Endodermal cell (in vitro differentiated cells): ENCODE measurements around the gene OSBPL9. TPM values are rescaled to one million over a fixed set of nuclear protein-coding genes. Genes with fewer than 3 reads are reported as not detected.
"Not testable (repeated sequence)": the region's sequence is repeated elsewhere in the genome, so short reads cannot be mapped to it uniquely, and the experiment has no call there.

Source experiments
- DNase-seq: peaks from one replicate; pipeline ENCODE4 v3.0.0-alpha.2; 2017
- H3K27ac ChIP-seq: 2 replicates; pipeline ENCODE4 v1.5.1; 2013; ENCODE audit warnings: mild to moderate bottlenecking, low read depth, low read length, moderate library complexity
- H3K27me3 ChIP-seq: 2 replicates; pipeline ENCODE4 v1.6.1; 2013; ENCODE audit warnings: mild to moderate bottlenecking, low read length, moderate library complexity; ENCODE audit not compliant: insufficient read depth, control insufficient read depth, poor library complexity, severe bottlenecking
- H3K36me3 ChIP-seq: 2 replicates; pipeline ENCODE4 v1.7.0; 2013; ENCODE audit warnings: mild to moderate bottlenecking, low read length, moderate library complexity; ENCODE audit not compliant: control insufficient read depth, insufficient read depth
- H3K4me1 ChIP-seq: one replicate; pipeline ENCODE4 v1.7.0; 2013; ENCODE audit warnings: low read length; ENCODE audit not compliant: control insufficient read depth, insufficient read depth
- H3K4me3 ChIP-seq: 2 replicates; pipeline ENCODE4 v1.5.1; 2013; ENCODE audit warnings: mild to moderate bottlenecking, low read length, moderate library complexity
- H3K9ac ChIP-seq: 2 replicates; pipeline ENCODE4 v1.6.1; 2013; ENCODE audit warnings: mild to moderate bottlenecking, low read length, moderate library complexity; ENCODE audit not compliant: poor library complexity, severe bottlenecking; ENCODE audit errors: extremely low read depth
- H3K9me3 ChIP-seq: 2 replicates; pipeline ENCODE4 v1.6.1; 2013; ENCODE audit warnings: mild to moderate bottlenecking, low read length, moderate library complexity; ENCODE audit not compliant: control insufficient read depth
- H3K27ac Mint-ChIP-seq: 2 replicates; pipeline ENCODE4 v1.8.0; 2020; ENCODE audit warnings: mixed read lengths
- H3K27me3 Mint-ChIP-seq: 2 replicates; pipeline ENCODE4 v1.8.0; 2021; ENCODE audit warnings: mild to moderate bottlenecking, mixed read lengths; ENCODE audit not compliant: insufficient read depth
- H3K36me3 Mint-ChIP-seq: 2 replicates; pipeline ENCODE4 v1.8.0; 2020; ENCODE audit warnings: low read depth, mixed read lengths
- H3K4me1 Mint-ChIP-seq: 2 replicates; pipeline ENCODE4 v1.8.0; 2020; ENCODE audit warnings: mixed read lengths
- H3K4me3 Mint-ChIP-seq: 2 replicates; pipeline ENCODE4 v1.8.0; 2020; ENCODE audit warnings: mild to moderate bottlenecking, moderate library complexity, mixed read lengths
- H3K9me3 Mint-ChIP-seq: 2 replicates; pipeline ENCODE4 v1.8.0; 2020; ENCODE audit warnings: mild to moderate bottlenecking, mixed read lengths
- WGBS, 2 experiments: methylation state at CpG; one replicate each; pipeline versions ENCODE4 v1.1.5 to v1.1.7; 2013; ENCODE audit warnings: missing lambda C conversion rate in 2 of 2, mixed read lengths in 1 of 2; ENCODE audit not compliant: insufficient coverage in 1 of 2, insufficient read length in 1 of 2; 5-methylcytosine and 5-hydroxymethylcytosine counted together
- total RNA-seq, 2 donors: library from RNA; stranded (reverse); fragmentation: NEBNext Ultra II Directional in 1 of 2; extraction: Animal tissue kit (Norgen Biotek cat#: 25700) in 1 of 2; gene quantifications; 2 replicates in 1 of 2; 3 replicates in 1 of 2; pipeline ENCODE4 v1.2.1, GENCODE V29; 2021
- TF ChIP-seq, protein P1 (sequence below): fragments of 200-600 bp; sonication (generic); conservative IDR thresholded peaks from 2 replicates; pipeline ENCODE4 v1.5.0; 2021; ENCODE audit warnings: antibody characterized with exemption, mild to moderate bottlenecking

OSBPL9 gene
- total RNA-seq, 2 donors from 2014 or later: 76.9 to 93.3 TPM

DNA sequence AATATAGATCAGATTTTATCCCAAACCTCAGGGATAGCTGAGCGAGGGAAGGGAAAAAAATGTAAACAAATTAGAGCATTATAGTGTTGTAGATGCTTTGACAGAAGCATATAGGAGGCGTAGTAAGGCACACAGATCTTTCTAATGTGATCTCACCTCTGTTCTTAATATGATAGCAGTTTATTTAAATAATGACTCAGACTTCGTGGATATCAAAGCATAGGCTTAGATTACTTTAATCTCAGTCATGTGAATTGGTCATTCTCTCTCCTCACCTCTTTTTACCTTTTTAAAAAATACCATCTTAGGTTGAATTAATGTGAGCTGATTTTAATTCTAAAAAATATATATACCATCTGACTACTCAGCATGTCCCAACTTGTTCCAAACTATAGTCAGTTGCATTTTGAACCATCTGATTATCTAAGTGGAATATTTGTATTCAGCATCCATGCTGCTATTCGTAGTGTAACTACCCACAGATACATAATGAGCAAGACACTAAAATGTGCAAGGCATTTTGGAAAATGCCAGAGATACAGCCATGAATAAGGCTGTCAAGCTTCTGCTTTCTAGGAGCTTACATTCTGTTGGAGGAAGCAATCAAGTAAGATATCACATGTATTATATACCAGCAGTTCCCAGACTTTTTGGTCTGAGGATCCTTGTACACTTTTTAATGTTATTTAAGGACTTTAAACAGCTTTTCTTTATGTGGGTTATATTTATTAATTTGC, 76.7 kb downstream of the OSBPL9 start:
- H3K27ac Mint-ChIP-seq: no peak overlapping the region
- TF ChIP-seq, protein P1, sequence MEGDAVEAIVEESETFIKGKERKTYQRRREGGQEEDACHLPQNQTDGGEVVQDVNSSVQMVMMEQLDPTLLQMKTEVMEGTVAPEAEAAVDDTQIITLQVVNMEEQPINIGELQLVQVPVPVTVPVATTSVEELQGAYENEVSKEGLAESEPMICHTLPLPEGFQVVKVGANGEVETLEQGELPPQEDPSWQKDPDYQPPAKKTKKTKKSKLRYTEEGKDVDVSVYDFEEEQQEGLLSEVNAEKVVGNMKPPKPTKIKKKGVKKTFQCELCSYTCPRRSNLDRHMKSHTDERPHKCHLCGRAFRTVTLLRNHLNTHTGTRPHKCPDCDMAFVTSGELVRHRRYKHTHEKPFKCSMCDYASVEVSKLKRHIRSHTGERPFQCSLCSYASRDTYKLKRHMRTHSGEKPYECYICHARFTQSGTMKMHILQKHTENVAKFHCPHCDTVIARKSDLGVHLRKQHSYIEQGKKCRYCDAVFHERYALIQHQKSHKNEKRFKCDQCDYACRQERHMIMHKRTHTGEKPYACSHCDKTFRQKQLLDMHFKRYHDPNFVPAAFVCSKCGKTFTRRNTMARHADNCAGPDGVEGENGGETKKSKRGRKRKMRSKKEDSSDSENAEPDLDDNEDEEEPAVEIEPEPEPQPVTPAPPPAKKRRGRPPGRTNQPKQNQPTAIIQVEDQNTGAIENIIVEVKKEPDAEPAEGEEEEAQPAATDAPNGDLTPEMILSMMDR: no peak
- 97 to 100% methylated on average over 2 to 4 of the region's 4 CpGs for WGBS, 2 experiments
- H3K27me3 ChIP-seq: no peaks in the 10 kb centered on the region
- peaks cover 12% of the 10 kb centered on the region for H3K4me1 ChIP-seq
- no peaks in the 10 kb centered on the region for H3K9me3 ChIP-seq
- no peak overlapping the region for H3K4me3 ChIP-seq
- no peak overlapping the region for H3K27ac ChIP-seq
- H3K36me3 ChIP-seq: no peaks in the 10 kb centered on the region
- H3K9me3 Mint-ChIP-seq: no peaks in the 10 kb centered on the region
- H3K9ac ChIP-seq: no peak overlapping the region
- H3K27me3 Mint-ChIP-seq: no peaks in the 10 kb centered on the region
- peaks cover 24% of the 10 kb centered on the region for H3K4me1 Mint-ChIP-seq
- no peaks in the 10 kb centered on the region for H3K36me3 Mint-ChIP-seq
- H3K4me3 Mint-ChIP-seq: no peak overlapping the region
- no peak for DNase-seq

DNA sequence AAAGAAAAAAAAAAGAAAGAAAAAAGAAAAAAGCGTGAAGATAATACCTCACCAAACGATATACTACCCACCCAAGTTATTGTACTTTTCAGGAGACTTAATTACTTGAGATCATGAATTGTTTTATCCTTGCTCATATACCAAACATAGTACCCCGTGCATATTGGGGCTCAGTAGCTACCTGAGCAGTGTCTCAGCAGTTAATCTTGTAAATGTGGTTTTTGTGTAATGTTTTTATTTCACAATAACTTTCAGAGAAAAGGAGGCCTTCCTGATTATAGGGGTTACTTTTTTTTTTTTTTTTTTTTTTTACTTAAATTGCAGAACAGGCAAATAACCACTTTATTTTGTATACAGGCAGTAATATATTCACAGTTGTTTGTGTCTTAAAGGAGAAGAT, 80.3 kb downstream of the OSBPL9 start:
- no peaks in the 10 kb centered on the region for H3K27me3 Mint-ChIP-seq
- H3K36me3 Mint-ChIP-seq: no peaks in the 10 kb centered on the region
- TF ChIP-seq, protein P1: no peak
- H3K27ac Mint-ChIP-seq: no peak overlapping the region
- Histone ChIP-seq H3K36me3 (no peaks in the 10 kb centered on the region), H3K27ac (no peak overlapping the region), H3K27me3 (no peaks in the 10 kb centered on the region), H3K9me3 (no peaks in the 10 kb centered on the region), H3K4me1 (peaks cover 3% of the 10 kb centered on the region), H3K4me3 (no peak overlapping the region), H3K9ac (no peak overlapping the region)
- H3K9me3 Mint-ChIP-seq: peaks cover 1% of the 10 kb centered on the region
- H3K4me1 Mint-ChIP-seq: peaks cover 12% of the 10 kb centered on the region
- DNase-seq: no peak
- H3K4me3 Mint-ChIP-seq: no peak overlapping the region
- 94% methylated on average over 3 of the region's 3 CpGs; no CpG with 5 or more reads in 1 of the 2 experiments for WGBS, 2 experiments

DNA sequence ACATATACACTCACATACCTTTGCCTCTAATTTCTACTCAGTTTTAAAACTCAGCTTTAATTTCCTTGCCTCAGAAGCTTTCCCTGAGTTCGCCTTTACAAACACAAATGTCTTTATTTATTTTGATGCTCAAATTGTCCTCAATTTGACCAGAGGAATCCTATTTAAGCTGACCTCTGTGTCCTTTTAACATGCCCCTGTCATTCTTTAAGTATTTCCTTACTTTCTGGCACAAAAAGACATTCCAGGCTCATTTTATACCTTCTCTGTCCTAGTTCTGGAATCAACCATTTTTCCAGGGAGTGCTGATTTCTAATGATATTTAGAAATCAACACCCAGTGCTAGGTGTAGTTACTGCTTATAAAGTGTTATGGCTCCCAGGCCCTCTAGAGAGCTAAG, 82.5 kb downstream of the OSBPL9 start:
- no peaks in the 10 kb centered on the region for H3K27me3 Mint-ChIP-seq
- 88 to 94% methylated on average over 1 of the region's 1 CpG for whole genome bisulfite sequencing, 2 experiments
- Histone ChIP-seq H3K9me3 (no peaks in the 10 kb centered on the region), H3K4me1 (no peaks in the 10 kb centered on the region), H3K27ac (no peak overlapping the region), H3K9ac (no peak overlapping the region), H3K27me3 (no peaks in the 10 kb centered on the region), H3K36me3 (no peaks in the 10 kb centered on the region), H3K4me3 (no peak overlapping the region)
- DNase-seq: no peak
- H3K9me3 Mint-ChIP-seq: peaks cover 5% of the 10 kb centered on the region
- no peak overlapping the region for H3K27ac Mint-ChIP-seq
- no peaks in the 10 kb centered on the region for H3K36me3 Mint-ChIP-seq
- H3K4me1 Mint-ChIP-seq: peaks cover 12% of the 10 kb centered on the region
- TF ChIP-seq, protein P1: no peak
- no peak overlapping the region for H3K4me3 Mint-ChIP-seq

DNA sequence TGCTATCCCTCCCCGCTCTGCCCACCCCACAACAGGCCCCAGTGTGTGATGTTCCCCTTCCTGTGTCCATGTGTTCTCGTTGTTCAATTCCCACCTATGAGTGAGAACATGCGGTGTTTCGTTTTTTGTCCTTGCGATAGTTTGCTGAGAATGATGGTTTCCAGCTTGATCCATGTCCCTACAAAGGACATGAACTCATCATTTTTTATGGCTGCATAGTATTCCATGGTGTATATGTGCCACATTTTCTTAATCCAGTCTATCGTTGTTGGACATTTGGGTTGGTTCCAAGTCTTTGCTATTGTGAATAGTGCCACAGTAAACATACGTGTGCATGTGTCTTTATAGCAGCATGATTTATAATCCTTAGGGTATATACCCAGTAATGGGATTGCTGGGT, 84.9 kb downstream of the OSBPL9 start:
- not testable (repeated sequence) for H3K27ac ChIP-seq, H3K36me3 Mint-ChIP-seq, H3K9me3 Mint-ChIP-seq, H3K36me3 ChIP-seq, H3K4me3 Mint-ChIP-seq, H3K9me3 ChIP-seq, H3K4me1 Mint-ChIP-seq, H3K27ac Mint-ChIP-seq, H3K27me3 ChIP-seq, H3K4me3 ChIP-seq, H3K4me1 ChIP-seq, H3K9ac ChIP-seq, H3K27me3 Mint-ChIP-seq, DNase-seq
- 96% methylated on average over 4 of the region's 7 CpGs; no CpG with 5 or more reads in 1 of the 2 experiments for WGBS, 2 experiments

DNA sequence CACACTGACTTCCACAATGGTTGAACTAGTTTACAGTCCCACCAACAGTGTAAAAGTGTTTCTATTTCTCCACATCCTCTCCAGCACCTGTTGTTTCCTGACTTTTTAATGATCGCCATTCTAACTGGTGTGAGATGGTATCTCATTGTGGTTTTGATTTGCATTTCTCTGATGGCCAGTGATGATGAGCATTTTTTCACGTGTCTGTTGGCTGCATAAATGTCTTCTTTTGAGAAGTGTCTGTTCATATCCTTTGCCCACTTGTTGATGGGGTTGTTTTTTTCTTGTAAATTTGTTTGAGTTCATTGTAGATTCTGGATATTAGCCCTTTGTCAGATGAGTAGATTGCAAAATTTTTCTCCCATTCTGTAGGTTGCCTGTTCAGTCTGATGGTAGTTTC, 85.3 kb downstream of the OSBPL9 start:
- H3K27me3 Mint-ChIP-seq, H3K4me1 Mint-ChIP-seq, H3K36me3 Mint-ChIP-seq, H3K27ac ChIP-seq, DNase-seq, H3K4me3 ChIP-seq, H3K4me1 ChIP-seq, H3K36me3 ChIP-seq, H3K9ac ChIP-seq, H3K9me3 ChIP-seq, H3K4me3 Mint-ChIP-seq, H3K27ac Mint-ChIP-seq, H3K27me3 ChIP-seq, H3K9me3 Mint-ChIP-seq: not testable (repeated sequence)
- WGBS, 2 experiments: no CpG with 5 or more reads among the region's 2 CpGs
